ENCODE measurements around the gene EPB41L4B.

Gene EPB41L4B

GRCh38 chr9:109283012-109283411 is 37.8 kb downstream of the EPB41L4B start (continued):
- TF ChIP-seq ZNF280C (tag by site-specific recombination; IDR thresholded peaks at IDR 0.05) (no peak), ZNF843 (tag by site-specific recombination; IDR thresholded peaks at IDR 0.05) (no peak), ZNF10 (tag by site-specific recombination; IDR thresholded peaks at IDR 0.05) (no peak), ZNF140 (tag by site-specific recombination; IDR thresholded peaks at IDR 0.05) (no peak), OSR2 (tag by site-specific recombination; IDR thresholded peaks at IDR 0.05) (no peak), ZNF585B (tag by site-specific recombination; IDR thresholded peaks at IDR 0.05) (no peak)

GRCh38 chr9:109282302-109282701 is 38.6 kb downstream of the EPB41L4B start:
- TF ChIP-seq ZNF513 (tag by site-specific recombination; IDR thresholded peaks at IDR 0.05), result no peak
- TF ChIP-seq ZNF677 (tag by site-specific recombination; IDR thresholded peaks at IDR 0.05), result no peak
- no peak for TF ChIP-seq ZBTB26 (tag by site-specific recombination; optimal IDR thresholded peaks at IDR 0.05)
- TF ChIP-seq KLF16 (tag by site-specific recombination; IDR thresholded peaks at IDR 0.05), result no peak
- TF ChIP-seq MEIS1 (CRISPR knock-in tag; IDR thresholded peaks at IDR 0.05; ENCODE audit: borderline replicate concordance), result no peak
- TF ChIP-seq ZBTB21 (tag by site-specific recombination; IDR thresholded peaks at IDR 0.05), result no peak
- no peak for TF ChIP-seq ZNF350 (tag by site-specific recombination; IDR thresholded peaks at IDR 0.05)
- no peak for TF ChIP-seq ZNF701 (tag by site-specific recombination; IDR thresholded peaks at IDR 0.05)
- no peak for TF ChIP-seq ZNF138 (tag by site-specific recombination; IDR thresholded peaks at IDR 0.05; ENCODE audit: borderline replicate concordance)
- TF ChIP-seq ZNF133 (tag by site-specific recombination; IDR thresholded peaks at IDR 0.05), result no peak
- H3K36me3 ChIP-seq (ENCODE audit: control insufficient read depth in 2 of 2, insufficient read depth in 1 of 2, low read length in 2 of 2), result no peaks in the 10 kb centered on the region
- H3K27ac ChIP-seq (ENCODE audit: extremely low read depth, low read depth, low read length), result no peak overlapping the region
- ChIA-PET CTCF (interaction anchor here (0.6 kb wide), 1 partner anchor 38 kb away, joined by 4 read pairs; no protein-coding TSS in a partner anchor), POLR2A (no interaction called here)
- H3K9me3 ChIP-seq (ENCODE audit: control insufficient read depth, insufficient read depth, low read depth, low read length), result no peaks in the 10 kb centered on the region
- no peak overlapping the region for H3K4me3 ChIP-seq (ENCODE audit: low read depth, low read length)
- no peaks in the 10 kb centered on the region for H3K4me1 ChIP-seq (ENCODE audit: control insufficient read depth, insufficient read depth, low read length)

GRCh38 chr9:109281518-109281917 is 39.3 kb downstream of the EPB41L4B start:
- H3K9me3 ChIP-seq (ENCODE audit: control insufficient read depth, insufficient read depth, low read depth, low read length), result no peaks in the 10 kb centered on the region
- no peak for TF ChIP-seq ZNF404 (tag by site-specific recombination; IDR thresholded peaks at IDR 0.05)
- TF ChIP-seq ZNF18 (tag by site-specific recombination; IDR thresholded peaks at IDR 0.05), result no peak
- TF ChIP-seq PBX3 (CRISPR knock-in tag; IDR thresholded peaks at IDR 0.05), result no peak
- TF ChIP-seq KLF9 (tag by site-specific recombination; IDR thresholded peaks at IDR 0.05; ENCODE audit: low read depth), result no peak
- TF ChIP-seq ZNF623 (tag by site-specific recombination; IDR thresholded peaks at IDR 0.05), result peak; percentile 47
- TF ChIP-seq OVOL3 (tag by site-specific recombination; IDR thresholded peaks at IDR 0.05), result no peak
- TF ChIP-seq ZNF324 (tag by site-specific recombination; IDR thresholded peaks at IDR 0.05), result no peak
- TF ChIP-seq ZNF214 (tag by site-specific recombination; IDR thresholded peaks at IDR 0.05; ENCODE audit: borderline replicate concordance), result no peak

More at GRCh38 chr9:109281518-109281917, 39.3 kb downstream of the EPB41L4B start:
- ChIA-PET POLR2A (no interaction called here), CTCF (interaction anchor here (0.6 kb wide), 1 partner anchor 37 kb away, joined by 4 read pairs; no protein-coding TSS in a partner anchor)
- no peaks in the 10 kb centered on the region for H3K4me1 ChIP-seq (ENCODE audit: control insufficient read depth, insufficient read depth, low read length)
- H3K36me3 ChIP-seq (ENCODE audit: control insufficient read depth in 2 of 2, insufficient read depth in 1 of 2, low read length in 2 of 2), result no peaks in the 10 kb centered on the region
- no peak overlapping the region for H3K4me3 ChIP-seq (ENCODE audit: low read depth, low read length)
- no peak overlapping the region for H3K27ac ChIP-seq (ENCODE audit: extremely low read depth, low read depth, low read length)

Measured in HEK293 (cell line).